Measurements from ENCODE around the gene SORL1. TPM values are rescaled to one million over a fixed set of nuclear protein-coding genes. Genes with fewer than 3 reads are reported as not detected.

SORL1 gene
- total and polyA plus RNA-seq, 2 of the 8 experiments (the other 6 are each of a cell fraction or from before 2014, with no cell fraction given) = 38.1 to 65.5 TPM

- Histone ChIP-seq H3K9ac (replicated peaks in 1 of 4; ENCODE audit: extremely low read depth in 1 of 4, low read depth in 3 of 4, low read length in 3 of 4) (no peak overlapping the region; a peak in 1 of 7 replicates), H3K9me3 (ENCODE audit: insufficient read depth in 2 of 2, low read depth in 1 of 2, low read length in 1 of 2) (0 out of 4 replicates have a peak, but pooled peaks cover 0 to 3% of the 10 kb centered on the region in 2 experiments), H2BK120ac (replicated peaks; ENCODE audit: low read depth, low read length) (no peak overlapping the region), H2BK5ac (ENCODE audit: low read depth, low read length) (no peak overlapping the region), H3K27me3 (replicated peaks in 1 of 4; ENCODE audit: control insufficient read depth in 3 of 4, extremely low read depth in 1 of 4, insufficient read depth in 3 of 4, low read length in 3 of 4) (no peaks in the 10 kb centered on the region), H3K14ac (ENCODE audit: insufficient read length) (no peak overlapping the region), H2BK12ac (ENCODE audit: low read depth, low read length) (no peak overlapping the region), H3K36me3 (ENCODE audit: control insufficient read depth in 2 of 4, insufficient read depth in 4 of 4, low read length in 3 of 4) (peaks cover 2 to 42% (median 27%) of the 10 kb centered on the region in 4 experiments; a peak in 7 of 8 replicates), H3K23me2 (ENCODE audit: low read depth, low read length) (no peaks in the 10 kb centered on the region), H4K91ac (replicated peaks; ENCODE audit: insufficient read length, low read length) (no peak overlapping the region), H2BK20ac (ENCODE audit: low read length) (no peak overlapping the region), H3K18ac (ENCODE audit: extremely low read depth, low read length) (no peak overlapping the region), H3K4me3 (ENCODE audit: extremely low read depth in 1 of 4, insufficient read depth in 2 of 4, low read depth in 3 of 4, low read length in 4 of 4) (no peak overlapping the region), H3K27ac (ENCODE audit: low read depth, low read length) (no peak overlapping the region), H3K4ac (replicated peaks; ENCODE audit: insufficient read length, low read depth, low read length) (no peak overlapping the region), H4K8ac (ENCODE audit: extremely low read depth, insufficient read depth, low read length) (no peak overlapping the region), H2BK15ac (ENCODE audit: low read length) (no peak overlapping the region), H3K79me2 (ENCODE audit: control insufficient read depth in 1 of 2, insufficient read depth in 2 of 2, low read length in 2 of 2) (peaks cover 0 to 6% of the 10 kb centered on the region in 2 experiments; a peak in 1 of 4 replicates), H3K4me2 (ENCODE audit: insufficient read depth in 1 of 2, low read depth in 2 of 2, low read length in 2 of 2) (no peak overlapping the region), H3K23ac (ENCODE audit: insufficient read length) (no peak overlapping the region), H3K4me1 (replicated peaks in 1 of 4; ENCODE audit: control insufficient read depth in 3 of 4, insufficient read depth in 4 of 4, low read length in 3 of 4) (no peaks in the 10 kb centered on the region; a peak in 1 of 7 replicates), H4K20me1 (replicated peaks in 1 of 2; ENCODE audit: control insufficient read depth in 1 of 2, insufficient read depth in 2 of 2, low read length in 2 of 2) (no peaks in the 10 kb centered on the region), H2AFZ (ENCODE audit: low read length) (no peak overlapping the region), H3K79me1 (ENCODE audit: low read depth, low read length) (no peaks in the 10 kb centered on the region; the same call in 1 of the 2 replicates), H4K5ac (ENCODE audit: insufficient read length, low read depth, low read length) (no peak overlapping the region), H3K56ac (replicated peaks; ENCODE audit: insufficient read length, low read depth, low read length) (no peak overlapping the region), H2AK5ac (ENCODE audit: low read depth, low read length) (no peak overlapping the region)
- FAIRE-seq (no peak), DNase-seq (ENCODE audit: low read depth in 1 of 2, low spot score in 2 of 2) (no peak)
- ChIA-PET POLR2A (ENCODE audit: partially characterized antibody) (no interaction called here), CTCF (ENCODE audit: partially characterized antibody) (interaction anchor here (1.0 to 1.5 kb wide), 2 partner anchors 24 to 49 kb away, joined by 4 read pairs; no protein-coding TSS in a partner anchor)
- WGBS, 2 experiments (ENCODE audit: extremely low coverage in 1 of 2, insufficient coverage in 1 of 2, insufficient read length in 1 of 2, insufficient replicate concordance in 2 of 2, low coverage in 1 of 2, low lambda C conversion rate in 2 of 2, missing lambda C conversion rate in 1 of 2) = 90% methylated on average over 11 of the region's 11 CpGs; no CpG with 5 or more reads in 1 of the 2 experiments
- TF ChIP-seq ZNF274 (IDR thresholded peaks at IDR 0.05; ENCODE audit: borderline replicate concordance, extremely low read depth, low read length) = no peak
These were observed 70.2 kb downstream of the SORL1 start for GRCh38 chr11:121522043-121522941.

Measured in H1 (cell line).